ENCODE results near the gene MACROD2.

- TF ChIP-seq CTCF (IDR thresholded peaks at IDR 0.05): no peak
- TF ChIP-seq POLR2A (IDR thresholded peaks at IDR 0.05): no peak
Observed at GRCh38 chr20:14777591-14777990, 782.3 kb downstream of the MACROD2 start.

All from tibial nerve (tissue), 3 donors.